HepG2 (cell line): ENCODE measurements around the gene SOX9. TPM values are rescaled to one million over a fixed set of nuclear protein-coding genes. Genes with fewer than 3 reads are reported as not detected.

Experiments used
- FOXA1 ChIP-seq, 2 experiments: fragments of 450-650 bp in 1 of 2; sonication (generic) in 1 of 2; formaldehyde crosslinking in 1 of 2; IDR thresholded peaks; 2 replicates each; pipeline versions ENCODE4 v1.4.0 to v1.6.1; 2016 to 2020; ENCODE audit warnings: missing genetic modification reagents in 1 of 2
- FOXK2 ChIP-seq: fragments of 450-650 bp; IDR thresholded peaks from 2 replicates; pipeline ENCODE4 v1.6.1; 2016
- IKZF4 ChIP-seq: sonication (generic); formaldehyde crosslinking; IDR thresholded peaks from 2 replicates; pipeline ENCODE4 v1.5.1; 2020; ENCODE audit warnings: borderline replicate concordance, mild to moderate bottlenecking, low read depth, missing genetic modification reagents; ENCODE audit errors: not compliant biosample characterization
- MAZ ChIP-seq, 2 experiments: sonication (generic) in 1 of 2; formaldehyde crosslinking in 1 of 2; IDR thresholded peaks; 2 replicates each; pipeline versions ENCODE4 v1.5.0 to v1.6.1; 2012 to 2020; ENCODE audit warnings: low read depth in 2 of 2, mild to moderate bottlenecking in 2 of 2, borderline replicate concordance in 1 of 2, improper control_type of control experiment in 1 of 2, low read length in 1 of 2, missing genetic modification reagents in 1 of 2, moderate library complexity in 1 of 2
- NFE2L1 ChIP-seq: sonication (generic); formaldehyde crosslinking; IDR thresholded peaks from 2 replicates; pipeline ENCODE4 v1.4.0; 2020; ENCODE audit warnings: missing genetic modification reagents, mild to moderate bottlenecking, borderline replicate concordance
- NR2C2 ChIP-seq: sonication (generic); formaldehyde crosslinking; IDR thresholded peaks from 2 replicates; pipeline ENCODE4 v1.4.0; 2020; ENCODE audit warnings: missing genetic modification reagents, mild to moderate bottlenecking, moderate library complexity, borderline replicate concordance
- ZFP41 ChIP-seq: sonication (generic); formaldehyde crosslinking; IDR thresholded peaks from 2 replicates; pipeline ENCODE4 v1.4.0; 2020; ENCODE audit warnings: mild to moderate bottlenecking, missing genetic modification reagents, borderline replicate concordance
- ZNF331 ChIP-seq: sonication (generic); formaldehyde crosslinking; IDR thresholded peaks from 2 replicates; pipeline ENCODE4 v1.4.0; 2020; ENCODE audit warnings: missing genetic modification reagents
- ZNF546 ChIP-seq: sonication (generic); formaldehyde crosslinking; conservative IDR thresholded peaks from 2 replicates; pipeline ENCODE4 v1.8.1; 2023; ENCODE audit warnings: mild to moderate bottlenecking, missing genetic modification reagents
- ZSCAN12 ChIP-seq: sonication (generic); formaldehyde crosslinking; IDR thresholded peaks from 2 replicates; pipeline ENCODE4 v1.9.0; 2021; ENCODE audit warnings: mild to moderate bottlenecking, missing genetic modification reagents
- polyA plus RNA-seq, 8 experiments: library from polyadenylated mRNA; depleted of rRNA in 3 of 8; stranded (reverse) in 7 of 8; unstranded in 1 of 8; fragments of >200 nt; fragmentation: Illumina TruSeq in 4 of 8; extraction: Trizol in 4 of 8; gene quantifications; 2 replicates each; pipeline versions ENCODE4 v1.2.1 to v1.2.3, GENCODE V29; 2011 to 2016; ENCODE audit warnings: low read depth in 4 of 8, missing spikeins in 1 of 8, mixed read lengths in 1 of 8; ENCODE audit not compliant: insufficient read depth in 1 of 8
- total RNA-seq, 5 experiments: library from RNA; depleted of rRNA; stranded (reverse); fragments of >200 nt; fragmentation: Illumina TruSeq; extraction: Trizol; gene quantifications; 2 replicates each; pipeline ENCODE4 v1.2.3, GENCODE V29; 2016; ENCODE audit warnings: low read depth in 1 of 5
- TF ChIP-seq, protein P1 (sequence below): sonication (generic); formaldehyde crosslinking; IDR thresholded peaks from 2 replicates; pipeline ENCODE4 v1.5.1; 2020; ENCODE audit warnings: missing genetic modification reagents, mild to moderate bottlenecking, borderline replicate concordance
- TF ChIP-seq, protein P2 (sequence below): sonication (generic); formaldehyde crosslinking; IDR thresholded peaks from 2 replicates; pipeline ENCODE4 v1.4.0; 2020; ENCODE audit warnings: missing genetic modification reagents
- TF ChIP-seq, protein P3 (sequence below): sonication (generic); formaldehyde crosslinking; IDR thresholded peaks from 2 replicates; pipeline ENCODE4 v1.8.0; 2022; ENCODE audit warnings: missing genetic modification reagents, mild to moderate bottlenecking, borderline replicate concordance
- TF ChIP-seq, protein P4 (sequence below): sonication (generic); formaldehyde crosslinking; IDR thresholded peaks from 2 replicates; pipeline ENCODE4 v1.4.0; 2020; ENCODE audit warnings: missing genetic modification reagents, borderline replicate concordance
- TF ChIP-seq, protein P5 (sequence below), 2 experiments: fragments of 450-650 bp in 1 of 2; sonication (generic) in 1 of 2; formaldehyde crosslinking; IDR thresholded peaks; 2 replicates each; pipeline versions ENCODE4 v1.5.0 to v1.8.0; 2020 to 2022; ENCODE audit warnings: mild to moderate bottlenecking in 1 of 2, missing genetic modification reagents in 1 of 2
- TF ChIP-seq, protein P6 (sequence below): sonication (generic); formaldehyde crosslinking; IDR thresholded peaks from 2 replicates; pipeline ENCODE4 v1.8.1; 2023; ENCODE audit warnings: missing genetic modification reagents, inconsistent platforms, borderline replicate concordance
- TF ChIP-seq, protein P7 (sequence below): sonication (generic); formaldehyde crosslinking; IDR thresholded peaks from 2 replicates; pipeline ENCODE4 v1.4.0; 2020; ENCODE audit warnings: missing genetic modification reagents, mild to moderate bottlenecking, borderline replicate concordance

The SOX9 gene
- total and polyA plus RNA-seq, 2 of the 13 experiments (the other 11 are each of a cell fraction or from before 2014, with no cell fraction given): 16.1 to 27.6 TPM

DNA sequence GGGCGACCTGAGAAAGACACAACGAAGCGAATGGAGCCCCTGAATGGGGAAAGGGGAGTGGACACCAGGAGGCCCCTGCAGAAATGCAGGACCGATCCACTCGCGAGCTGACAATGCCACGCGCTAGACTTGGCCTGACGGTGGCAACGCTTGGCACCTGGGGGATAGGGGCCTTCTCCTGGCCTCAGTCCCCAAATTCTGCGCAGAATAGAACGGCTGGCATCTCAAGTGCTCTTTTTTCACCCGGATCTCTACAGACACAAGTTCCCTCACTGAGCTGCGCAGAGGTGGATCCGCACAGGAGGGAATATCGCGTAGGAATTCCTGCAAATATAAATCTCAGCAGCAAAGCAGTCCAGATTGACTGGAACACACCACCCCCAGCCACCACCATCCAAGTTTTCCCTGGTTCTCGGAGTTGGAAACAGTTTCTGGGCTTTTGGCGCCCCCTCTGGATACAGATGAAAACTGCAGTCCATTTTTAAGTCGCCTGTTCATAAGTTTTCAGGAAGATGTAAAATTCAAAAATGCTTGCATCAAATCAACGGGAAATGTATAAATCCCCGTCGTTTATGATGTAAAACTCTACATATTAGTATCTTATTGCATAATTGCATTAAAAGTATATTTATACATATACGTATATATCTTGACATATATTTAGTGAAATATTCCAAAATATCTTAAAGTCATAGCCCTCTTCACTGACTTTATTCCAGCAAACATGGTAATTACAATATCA is 2.3 kb upstream of the SOX9 start (continued):
- TF ChIP-seq IKZF4 (CRISPR knock-in tag) (no peak), FOXK2 (no peak), ZNF546 (CRISPR knock-in tag) (no peak), ZFP41 (CRISPR knock-in tag) (no peak), MAZ (IDR thresholded peaks at IDR 0.05; ENCODE audit: borderline replicate concordance, low read depth, low read length) (no peak), MAZ (CRISPR knock-in tag; IDR thresholded peaks at IDR 0.05; ENCODE audit: low read depth) (no peak), FOXA1 (IDR thresholded peaks at IDR 0.05) (no peak), FOXA1 (CRISPR knock-in tag; IDR thresholded peaks at IDR 0.05) (no peak), NR2C2 (no peak), ZNF331 (CRISPR knock-in tag) (no peak), ZSCAN12 (no peak), NFE2L1 (no peak)
- TF ChIP-seq, protein P1, sequence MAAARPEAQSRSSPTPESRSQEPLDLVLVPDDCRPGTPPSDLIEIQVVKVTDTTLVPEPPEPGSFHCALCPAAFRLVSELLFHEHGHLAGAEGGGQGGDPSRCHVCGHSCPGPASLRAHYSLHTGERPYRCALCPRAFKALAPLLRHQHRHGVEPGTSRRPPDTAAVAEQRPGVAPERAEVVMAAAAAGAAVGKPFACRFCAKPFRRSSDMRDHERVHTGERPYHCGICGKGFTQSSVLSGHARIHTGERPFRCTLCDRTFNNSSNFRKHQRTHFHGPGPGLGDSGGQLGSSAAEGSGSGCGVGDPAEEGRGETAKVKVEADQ (CRISPR knock-in tag): no peak
- TF ChIP-seq, protein P2, sequence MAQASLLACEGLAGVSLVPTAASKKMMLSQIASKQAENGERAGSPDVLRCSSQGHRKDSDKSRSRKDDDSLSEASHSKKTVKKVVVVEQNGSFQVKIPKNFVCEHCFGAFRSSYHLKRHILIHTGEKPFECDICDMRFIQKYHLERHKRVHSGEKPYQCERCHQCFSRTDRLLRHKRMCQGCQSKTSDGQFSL (CRISPR knock-in tag): no peak
- TF ChIP-seq, protein P3, sequence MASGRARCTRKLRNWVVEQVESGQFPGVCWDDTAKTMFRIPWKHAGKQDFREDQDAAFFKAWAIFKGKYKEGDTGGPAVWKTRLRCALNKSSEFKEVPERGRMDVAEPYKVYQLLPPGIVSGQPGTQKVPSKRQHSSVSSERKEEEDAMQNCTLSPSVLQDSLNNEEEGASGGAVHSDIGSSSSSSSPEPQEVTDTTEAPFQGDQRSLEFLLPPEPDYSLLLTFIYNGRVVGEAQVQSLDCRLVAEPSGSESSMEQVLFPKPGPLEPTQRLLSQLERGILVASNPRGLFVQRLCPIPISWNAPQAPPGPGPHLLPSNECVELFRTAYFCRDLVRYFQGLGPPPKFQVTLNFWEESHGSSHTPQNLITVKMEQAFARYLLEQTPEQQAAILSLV (CRISPR knock-in tag): no peak
- TF ChIP-seq, protein P4, sequence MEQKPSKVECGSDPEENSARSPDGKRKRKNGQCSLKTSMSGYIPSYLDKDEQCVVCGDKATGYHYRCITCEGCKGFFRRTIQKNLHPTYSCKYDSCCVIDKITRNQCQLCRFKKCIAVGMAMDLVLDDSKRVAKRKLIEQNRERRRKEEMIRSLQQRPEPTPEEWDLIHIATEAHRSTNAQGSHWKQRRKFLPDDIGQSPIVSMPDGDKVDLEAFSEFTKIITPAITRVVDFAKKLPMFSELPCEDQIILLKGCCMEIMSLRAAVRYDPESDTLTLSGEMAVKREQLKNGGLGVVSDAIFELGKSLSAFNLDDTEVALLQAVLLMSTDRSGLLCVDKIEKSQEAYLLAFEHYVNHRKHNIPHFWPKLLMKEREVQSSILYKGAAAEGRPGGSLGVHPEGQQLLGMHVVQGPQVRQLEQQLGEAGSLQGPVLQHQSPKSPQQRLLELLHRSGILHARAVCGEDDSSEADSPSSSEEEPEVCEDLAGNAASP (CRISPR knock-in tag): no peak
- TF ChIP-seq, protein P5, sequence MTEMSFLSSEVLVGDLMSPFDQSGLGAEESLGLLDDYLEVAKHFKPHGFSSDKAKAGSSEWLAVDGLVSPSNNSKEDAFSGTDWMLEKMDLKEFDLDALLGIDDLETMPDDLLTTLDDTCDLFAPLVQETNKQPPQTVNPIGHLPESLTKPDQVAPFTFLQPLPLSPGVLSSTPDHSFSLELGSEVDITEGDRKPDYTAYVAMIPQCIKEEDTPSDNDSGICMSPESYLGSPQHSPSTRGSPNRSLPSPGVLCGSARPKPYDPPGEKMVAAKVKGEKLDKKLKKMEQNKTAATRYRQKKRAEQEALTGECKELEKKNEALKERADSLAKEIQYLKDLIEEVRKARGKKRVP (CRISPR knock-in tag; IDR thresholded peaks at IDR 0.05): 0 out of 4 replicates have a peak, but pooled peaks of 1 of the 2 experiments have one; percentile 8
- TF ChIP-seq, protein P6, sequence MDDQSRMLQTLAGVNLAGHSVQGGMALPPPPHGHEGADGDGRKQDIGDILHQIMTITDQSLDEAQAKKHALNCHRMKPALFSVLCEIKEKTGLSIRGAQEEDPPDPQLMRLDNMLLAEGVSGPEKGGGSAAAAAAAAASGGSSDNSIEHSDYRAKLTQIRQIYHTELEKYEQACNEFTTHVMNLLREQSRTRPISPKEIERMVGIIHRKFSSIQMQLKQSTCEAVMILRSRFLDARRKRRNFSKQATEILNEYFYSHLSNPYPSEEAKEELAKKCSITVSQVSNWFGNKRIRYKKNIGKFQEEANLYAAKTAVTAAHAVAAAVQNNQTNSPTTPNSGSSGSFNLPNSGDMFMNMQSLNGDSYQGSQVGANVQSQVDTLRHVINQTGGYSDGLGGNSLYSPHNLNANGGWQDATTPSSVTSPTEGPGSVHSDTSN (CRISPR knock-in tag): no peak
- TF ChIP-seq, protein P7, sequence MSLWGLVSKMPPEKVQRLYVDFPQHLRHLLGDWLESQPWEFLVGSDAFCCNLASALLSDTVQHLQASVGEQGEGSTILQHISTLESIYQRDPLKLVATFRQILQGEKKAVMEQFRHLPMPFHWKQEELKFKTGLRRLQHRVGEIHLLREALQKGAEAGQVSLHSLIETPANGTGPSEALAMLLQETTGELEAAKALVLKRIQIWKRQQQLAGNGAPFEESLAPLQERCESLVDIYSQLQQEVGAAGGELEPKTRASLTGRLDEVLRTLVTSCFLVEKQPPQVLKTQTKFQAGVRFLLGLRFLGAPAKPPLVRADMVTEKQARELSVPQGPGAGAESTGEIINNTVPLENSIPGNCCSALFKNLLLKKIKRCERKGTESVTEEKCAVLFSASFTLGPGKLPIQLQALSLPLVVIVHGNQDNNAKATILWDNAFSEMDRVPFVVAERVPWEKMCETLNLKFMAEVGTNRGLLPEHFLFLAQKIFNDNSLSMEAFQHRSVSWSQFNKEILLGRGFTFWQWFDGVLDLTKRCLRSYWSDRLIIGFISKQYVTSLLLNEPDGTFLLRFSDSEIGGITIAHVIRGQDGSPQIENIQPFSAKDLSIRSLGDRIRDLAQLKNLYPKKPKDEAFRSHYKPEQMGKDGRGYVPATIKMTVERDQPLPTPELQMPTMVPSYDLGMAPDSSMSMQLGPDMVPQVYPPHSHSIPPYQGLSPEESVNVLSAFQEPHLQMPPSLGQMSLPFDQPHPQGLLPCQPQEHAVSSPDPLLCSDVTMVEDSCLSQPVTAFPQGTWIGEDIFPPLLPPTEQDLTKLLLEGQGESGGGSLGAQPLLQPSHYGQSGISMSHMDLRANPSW: no peak
